Panc1 (cell line): ENCODE results near the gene RNU6-8. TPM values are rescaled to one million over a fixed set of nuclear protein-coding genes. Genes with fewer than 3 reads are reported as not detected.

Experiments used
- ATAC-seq: fragments of 200-7000 bp; cut with Tn5 transposase; 2 replicates; pipeline ENCODE4 v1.9.1; 2020; ENCODE audit warnings: mild to moderate bottlenecking, moderate library complexity
- BruUV-seq: library from RNA; stranded (reverse); fragments of 400-500 nt; replicated peaks from 2 replicates; lab custom pipeline; 2021; lab: Mats Ljungman, UMichigan
- CTCF ChIA-PET: fragments of 300-600 bp; sonication (Branson Sonifier 250); formaldehyde crosslinking; loops from one replicate; lab custom pipeline; 2022; ENCODE audit warnings: antibody characterized with exemption; lab: Charles Lee
- POLR2A ChIA-PET: fragments of 300-600 bp; sonication (Branson Sonifier 250); formaldehyde crosslinking; loops from one replicate; lab custom pipeline; 2022; ENCODE audit warnings: antibody characterized with exemption; lab: Charles Lee
- DNase-seq: peaks from one replicate; pipeline ENCODE4 v3.0.0-alpha.2; 2010; ENCODE audit warnings: low read depth, low spot score
- H3K27ac ChIP-seq: 2 replicates; pipeline ENCODE4 v1.5.1; 2011; ENCODE audit warnings: mild to moderate bottlenecking, low read length, inconsistent platforms
- H3K27me3 ChIP-seq: fragments of 200-500 bp; sonication (Bioruptor generic); 2 replicates; pipeline ENCODE4 v1.6.0; 2014; ENCODE audit warnings: low read length, inconsistent platforms; ENCODE audit not compliant: control insufficient read depth, insufficient read depth
- H3K36me3 ChIP-seq: fragments of 200-500 bp; sonication (Bioruptor generic); 2 replicates; pipeline ENCODE4 v1.5.1; 2014; ENCODE audit warnings: inconsistent platforms, mild to moderate bottlenecking, low read length, moderate library complexity; ENCODE audit not compliant: control insufficient read depth, insufficient read depth
- H3K4me1 ChIP-seq: 2 replicates; pipeline ENCODE4 v1.5.1; 2011; ENCODE audit warnings: inconsistent platforms, mild to moderate bottlenecking, low read length, moderate library complexity; ENCODE audit not compliant: control insufficient read depth, insufficient read depth
- H3K4me3 ChIP-seq, 2 experiments: 2 replicates each; pipeline ENCODE4 v1.5.1; 2011 to 2012; ENCODE audit warnings: low read depth in 2 of 2, low read length in 2 of 2, mild to moderate bottlenecking in 2 of 2, inconsistent platforms in 1 of 2, moderate library complexity in 1 of 2
- H3K9me3 ChIP-seq: fragments of 200-500 bp; sonication (Bioruptor generic); 2 replicates; pipeline ENCODE4 v1.5.1; 2014; ENCODE audit warnings: low read depth, mild to moderate bottlenecking, inconsistent platforms, low read length, moderate library complexity; ENCODE audit not compliant: control insufficient read depth, insufficient read depth
- CTCF ChIP-seq: fragments of 450-650 bp; IDR thresholded peaks from 2 replicates; pipeline ENCODE4 v1.5.1; 2017; ENCODE audit warnings: mild to moderate bottlenecking
- POLR2AphosphoS5 ChIP-seq: IDR thresholded peaks from 2 replicates; pipeline ENCODE4 v1.6.1; 2012; ENCODE audit warnings: mild to moderate bottlenecking, low read depth, low read length, moderate library complexity
- REST ChIP-seq, 2 experiments: IDR thresholded peaks; 2 replicates each; pipeline ENCODE4 v1.6.1; 2011 to 2012; ENCODE audit warnings: low read depth in 2 of 2, control low read depth in 1 of 2, low read length in 1 of 2, mild to moderate bottlenecking in 1 of 2, moderate library complexity in 1 of 2; ENCODE audit not compliant: insufficient read depth in 1 of 2
- SIN3A ChIP-seq: IDR thresholded peaks from 2 replicates; pipeline ENCODE4 v1.6.1; 2012; ENCODE audit warnings: low read depth, mild to moderate bottlenecking, low read length, moderate library complexity, borderline replicate concordance; ENCODE audit not compliant: insufficient read depth
- TCF7L2 ChIP-seq: IDR thresholded peaks from 2 replicates; pipeline ENCODE4 v1.6.1; 2011; ENCODE audit warnings: mild to moderate bottlenecking, low read depth, low read length, inconsistent platforms
- in situ Hi-C: cut with HindIII; loops from 2 replicates; pipeline ENCODE4 v1.10.0; 2016; ENCODE audit warnings: low sequenced_read_pairs, low pct_unique_long_range_greater_than_20kb
- intact Hi-C: fragments of 100-400 bp; cut with micrococcal nuclease; formaldehyde crosslinking; loops from one replicate; pipeline ENCODE4 v1.10.0; 2022; ENCODE audit not compliant: unreplicated experiment
- total RNA-seq: library from RNA; stranded (reverse); gene quantifications from one replicate; pipeline ENCODE4 v1.2.1, GENCODE V29; 2021; ENCODE audit not compliant: unreplicated experiment

Gene RNU6-8
- total RNA-seq, 1 experiment from 2014 or later, result not detected

- no peaks in the 10 kb centered on the region; the same call in 1 of the 2 replicates for H3K4me1 ChIP-seq
- in situ Hi-C loops, result no loop called here
- ChIA-PET POLR2A (no interaction called here), CTCF (no interaction called here)
- no peaks in the 10 kb centered on the region for H3K36me3 ChIP-seq
- no peaks in the 10 kb centered on the region; the same call in 1 of the 2 replicates for H3K27me3 ChIP-seq
- no peaks in the 10 kb centered on the region for H3K9me3 ChIP-seq
- intact Hi-C loops, result no loop called here
- no peak for ATAC-seq
- H3K4me3 ChIP-seq, result no peak overlapping the region
- no peak for DNase-seq
- TF ChIP-seq POLR2AphosphoS5, result no peak
- no peak for TF ChIP-seq SIN3A
- no peak for TF ChIP-seq TCF7L2
- no peak for TF ChIP-seq REST (IDR thresholded peaks at IDR 0.05; ENCODE audit: insufficient read depth in 1 of 2, low read depth in 2 of 2, low read length in 1 of 2)
- TF ChIP-seq CTCF, result no peak
- H3K27ac ChIP-seq, result no peak overlapping the region
- no TSS peak for BruUV-seq
Observed at GRCh38 chr14:32197919-32198318, 5.2 kb downstream of the RNU6-8 start.

- Histone ChIP-seq H3K36me3 (no peaks in the 10 kb centered on the region), H3K4me3 (no peak overlapping the region), H3K27me3 (no peaks in the 10 kb centered on the region; the same call in 1 of the 2 replicates), H3K27ac (no peak overlapping the region), H3K9me3 (no peaks in the 10 kb centered on the region), H3K4me1 (no peaks in the 10 kb centered on the region; the same call in 1 of the 2 replicates)
- ATAC-seq (no peak), DNase-seq (no peak)
- ChIA-PET CTCF (no interaction called here), POLR2A (no interaction called here)
- in situ Hi-C loops, result no loop called here
- TF ChIP-seq POLR2AphosphoS5 (no peak), REST (IDR thresholded peaks at IDR 0.05; ENCODE audit: insufficient read depth in 1 of 2, low read depth in 2 of 2, low read length in 1 of 2) (no peak), CTCF (no peak), SIN3A (no peak), TCF7L2 (no peak)
- no TSS peak for BruUV-seq
- intact Hi-C loops, result no loop called here
Observed at GRCh38 chr14:32195636-32196035, 7.4 kb downstream of the RNU6-8 start.
